Omental fat pad (tissue), 4 donors: ENCODE data around the gene MAP6. TPM values are rescaled to one million over a fixed set of nuclear protein-coding genes. Genes with fewer than 3 reads are reported as not detected.
A peak's percentile ranks its signal among the peaks of the same experiment; 100 is the strongest.

ENCODE experiments used
- ATAC-seq: fragments of 150-250 bp; one replicate; pipeline ENCODE4 v1.9.1; 2016; ENCODE audit warnings: mild to moderate bottlenecking, moderate library complexity; ENCODE audit not compliant: low FRiP score
- DNase-seq: peaks from one replicate; pipeline ENCODE4 v3.0.0-alpha.2; 2019; ENCODE audit warnings: low spot score
- CTCF ChIP-seq, 3 donors: fragments of 450-650 bp; IDR thresholded peaks; one replicate each; pipeline ENCODE4 v1.5.1; 2016 to 2017; ENCODE audit warnings: antibody characterized with exemption in 3 of 3, mild to moderate bottlenecking in 3 of 3, moderate library complexity in 2 of 3
- total RNA-seq, 4 donors: library from RNA; depleted of rRNA; stranded (reverse); fragments of >200 nt; gene quantifications; one replicate each; pipeline ENCODE4 v1.1.0, GENCODE V29; 2016

MAP6 gene
- total RNA-seq, 4 donors from 2014 or later, result 3.2 to 7.0 (median 4.2) TPM

GRCh38 chr11:75644370-75644769 lies 24.5 kb downstream of the MAP6 start:
- ATAC-seq (no peak), DNase-seq (no peak)
- no peak for TF ChIP-seq CTCF (IDR thresholded peaks at IDR 0.05)

GRCh38 chr11:75642402-75643113 lies 26.3 kb downstream of the MAP6 start:
- TF ChIP-seq CTCF (IDR thresholded peaks at IDR 0.05), result no peak
- DNase-seq (no peak), ATAC-seq (no peak)

GRCh38 chr11:75639762-75640181 lies 29.1 kb downstream of the MAP6 start:
- peak; percentile 62 for ATAC-seq
- DNase-seq, result no peak
- TF ChIP-seq CTCF (IDR thresholded peaks at IDR 0.05), result no peak

- TF ChIP-seq CTCF (IDR thresholded peaks at IDR 0.05), result no peak
- ATAC-seq (no peak), DNase-seq (no peak)
Measured at GRCh38 chr11:75637998-75638397, 30.8 kb downstream of the MAP6 start.

- TF ChIP-seq CTCF (IDR thresholded peaks at IDR 0.05), result no peak
- DNase-seq (no peak), ATAC-seq (no peak)
Measured at GRCh38 chr11:75635066-75635862, 33.6 kb downstream of the MAP6 start.

- DNase-seq, result no peak
- no peak for ATAC-seq
- TF ChIP-seq CTCF (IDR thresholded peaks at IDR 0.05), result no peak
Measured at GRCh38 chr11:75633409-75634066, 35.3 kb downstream of the MAP6 start.
